Mesenchymal stem cell (in vitro differentiated cells and primary cell): ENCODE results near the gene BAHCC1.

Experiments used
- DNase-seq: peaks from one replicate; pipeline ENCODE4 v3.0.0-alpha.2; 2013
- H2AFZ ChIP-seq: one replicate; pipeline ENCODE4 v1.6.1; 2013; ENCODE audit warnings: low read depth, mild to moderate bottlenecking, control low read depth, inconsistent platforms, low read length, moderate library complexity
- H2AK5ac ChIP-seq: 2 replicates; pipeline ENCODE4 v1.6.1; 2013; ENCODE audit warnings: low read length, moderate library complexity, mild to moderate bottlenecking, inconsistent platforms; ENCODE audit not compliant: severe bottlenecking
- H2BK120ac ChIP-seq: one replicate; pipeline ENCODE4 v1.6.1; 2013; ENCODE audit warnings: low read depth, mild to moderate bottlenecking, inconsistent platforms, low read length, moderate library complexity
- H2BK12ac ChIP-seq, 2 experiments: one replicate each; pipeline ENCODE4 v1.6.1; 2013; ENCODE audit warnings: inconsistent platforms in 2 of 2, low read length in 2 of 2, mild to moderate bottlenecking in 2 of 2, moderate library complexity in 2 of 2, control low read depth in 1 of 2
- H2BK15ac ChIP-seq: one replicate; pipeline ENCODE4 v1.6.1; 2013; ENCODE audit warnings: mild to moderate bottlenecking, low read depth, inconsistent platforms; ENCODE audit not compliant: poor library complexity, severe bottlenecking
- H2BK5ac ChIP-seq: 2 replicates; pipeline ENCODE4 v1.6.1; 2013; ENCODE audit warnings: low read depth, mild to moderate bottlenecking, low read length, control low read depth, inconsistent platforms; ENCODE audit not compliant: poor library complexity, severe bottlenecking
- H3K14ac ChIP-seq, 2 experiments: one replicate each; pipeline ENCODE4 v1.6.1; 2013; ENCODE audit warnings: inconsistent platforms in 2 of 2, low read length in 2 of 2, control low read depth in 1 of 2, mild to moderate bottlenecking in 1 of 2, moderate library complexity in 1 of 2
- H3K18ac ChIP-seq, 2 experiments: one replicate each; pipeline ENCODE4 v1.6.1; 2013; ENCODE audit warnings: inconsistent platforms in 2 of 2, low read length in 2 of 2, control low read depth in 1 of 2, low read depth in 1 of 2, mild to moderate bottlenecking in 1 of 2
- H3K23ac ChIP-seq, 2 experiments: one replicate each; pipeline ENCODE4 v1.6.1; 2013; ENCODE audit warnings: inconsistent platforms in 2 of 2, low read length in 2 of 2, mild to moderate bottlenecking in 2 of 2, moderate library complexity in 2 of 2, control low read depth in 1 of 2
- H3K27ac ChIP-seq: 2 replicates; pipeline ENCODE4 v1.5.1; 2013; ENCODE audit warnings: mild to moderate bottlenecking, moderate library complexity, low read length, control low read depth, inconsistent platforms; ENCODE audit not compliant: poor library complexity, severe bottlenecking
- H3K27me3 ChIP-seq, 2 experiments: 2 replicates each; pipeline versions ENCODE4 v1.6.1 to v1.7.0; 2013; ENCODE audit warnings: low read length in 2 of 2, mild to moderate bottlenecking in 2 of 2, moderate library complexity in 2 of 2, control low read depth in 1 of 2, inconsistent platforms in 1 of 2; ENCODE audit not compliant: control insufficient read depth in 1 of 2, insufficient read depth in 1 of 2
- H3K36me3 ChIP-seq, 2 experiments: 2 replicates each; pipeline versions ENCODE4 v1.6.1 to v1.7.0; 2013; ENCODE audit warnings: low read length in 2 of 2, control low read depth in 1 of 2, inconsistent platforms in 1 of 2, low read depth in 1 of 2, mild to moderate bottlenecking in 1 of 2; ENCODE audit not compliant: insufficient read depth in 2 of 2, control insufficient read depth in 1 of 2
- H3K4ac ChIP-seq, 2 experiments: one replicate each; pipeline ENCODE4 v1.6.1; 2013; ENCODE audit warnings: inconsistent platforms in 2 of 2, low read length in 2 of 2, mild to moderate bottlenecking in 2 of 2, moderate library complexity in 2 of 2, control low read depth in 1 of 2, low read depth in 1 of 2
- H3K4me1 ChIP-seq: 2 replicates; pipeline ENCODE4 v1.6.1; 2013; ENCODE audit warnings: low read depth, low read length, control low read depth; ENCODE audit not compliant: control insufficient read depth, insufficient read depth
- H3K4me2 ChIP-seq: 2 replicates; pipeline ENCODE4 v1.6.1; 2013; ENCODE audit warnings: low read length, mild to moderate bottlenecking, inconsistent platforms; ENCODE audit not compliant: poor library complexity, severe bottlenecking
- H3K4me3 ChIP-seq, 2 experiments: 2 replicates each; pipeline versions ENCODE4 v1.5.1 to v1.7.0; 2013; ENCODE audit warnings: low read length in 2 of 2, mild to moderate bottlenecking in 2 of 2, control low read depth in 1 of 2, low read depth in 1 of 2; ENCODE audit not compliant: insufficient read depth in 1 of 2
- H3K79me1 ChIP-seq: replicated peaks from 2 replicates; pipeline ENCODE4 v1.6.1; 2013; ENCODE audit warnings: mild to moderate bottlenecking, control low read depth, low read length, inconsistent platforms; ENCODE audit not compliant: poor library complexity, severe bottlenecking
- H3K9ac ChIP-seq: 2 replicates; pipeline ENCODE4 v1.7.0; 2013; ENCODE audit warnings: mild to moderate bottlenecking, low read length, moderate library complexity
- H3K9me3 ChIP-seq: 2 replicates; pipeline ENCODE4 v1.7.0; 2013; ENCODE audit warnings: mild to moderate bottlenecking, low read length; ENCODE audit not compliant: control insufficient read depth
- H4K8ac ChIP-seq: one replicate; pipeline ENCODE4 v1.6.1; 2013; ENCODE audit warnings: inconsistent platforms, mild to moderate bottlenecking, low read length, moderate library complexity
- H4K91ac ChIP-seq: one replicate; pipeline ENCODE4 v1.6.1; 2013; ENCODE audit warnings: mild to moderate bottlenecking, low read length, inconsistent platforms
- WGBS: methylation state at CpG from one replicate; pipeline ENCODE4 v1.1.7; 2013; ENCODE audit warnings: mixed read lengths; 5-methylcytosine and 5-hydroxymethylcytosine counted together

BAHCC1 gene

GRCh38 chr17:81403671-81404534, 8.6 kb downstream of the BAHCC1 start:
- Histone ChIP-seq H4K91ac (peak overlapping the region; percentile 65), H2BK5ac (no peak overlapping the region), H3K9me3 (no peaks in the 10 kb centered on the region), H3K27me3 (no peaks in the 10 kb centered on the region), H3K14ac (no peak overlapping the region), H4K8ac (peak overlapping the region; percentile 83), H3K9ac (peak overlapping the region; percentile 94), H3K4me2 (no peak overlapping the region), H2BK12ac (peak overlapping the region; percentile 79 to 82), H2AFZ (no peak overlapping the region), H3K4me3 (peak overlapping the region in 1 of 2 experiments; percentile 72), H2AK5ac (peak overlapping the region; percentile 10), H3K18ac (peak overlapping the region; percentile 58 to 79), H3K27ac (no peak overlapping the region), H3K79me1 (peaks cover 33% of the 10 kb centered on the region), H3K23ac (no peak overlapping the region), H3K4me1 (peaks cover 66% of the 10 kb centered on the region), H2BK120ac (no peak overlapping the region), H3K4ac (peak overlapping the region; percentile 15 to 81), H3K36me3 (peaks cover 0 to 12% of the 10 kb centered on the region in 2 experiments), H2BK15ac (no peak overlapping the region)
- 83% methylated on average over 32 of the region's 39 CpGs for WGBS
- peak; percentile 51 for DNase-seq

DNA sequence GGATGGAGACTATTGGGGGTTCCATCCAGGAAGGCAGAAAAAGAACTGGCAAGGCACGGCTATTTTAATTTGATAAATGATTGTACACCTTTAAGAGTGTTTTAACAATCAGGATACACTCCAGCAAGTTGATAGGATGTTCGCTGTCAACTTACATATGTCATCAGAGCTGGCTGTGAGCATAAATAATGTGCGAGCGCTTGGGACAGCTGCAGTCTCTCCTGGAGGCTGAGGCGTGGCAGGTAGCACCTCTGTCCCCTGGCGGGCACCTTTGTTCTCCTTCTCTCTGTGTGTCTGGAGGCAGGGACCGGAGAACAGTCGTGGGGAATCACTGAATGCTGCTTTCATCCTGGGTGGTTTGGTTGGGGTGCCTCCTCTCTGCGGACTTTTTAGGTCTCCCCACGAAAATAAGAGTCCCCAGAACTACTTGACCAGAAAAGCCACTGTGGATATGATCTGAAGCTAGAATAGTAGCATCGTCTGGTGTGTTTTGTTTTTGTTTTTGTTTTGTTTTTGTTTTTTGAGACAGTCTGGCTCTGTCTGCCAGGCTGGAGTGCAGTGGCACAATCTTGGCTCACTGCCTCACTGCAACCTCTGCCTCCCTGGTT, 9.4 kb downstream of the BAHCC1 start:
- no peaks in the 10 kb centered on the region for H3K27me3 ChIP-seq
- H2BK12ac ChIP-seq: peak overlapping the region; percentile 82
- peak overlapping the region; percentile 14 to 86 for H3K18ac ChIP-seq
- peak overlapping the region; percentile 4 for H2BK120ac ChIP-seq
- peak overlapping the region; percentile 83 for H4K8ac ChIP-seq
- no peak overlapping the region for H2AFZ ChIP-seq
- H3K9ac ChIP-seq: peak overlapping the region; percentile 94
- H3K14ac ChIP-seq: no peak overlapping the region
- DNase-seq: no peak
- peaks cover 71% of the 10 kb centered on the region for H3K4me1 ChIP-seq
- H2BK15ac ChIP-seq: peak overlapping the region; percentile 66
- WGBS: 52% methylated on average over 10 of the region's 11 CpGs
- no peak overlapping the region for H2BK5ac ChIP-seq
- H3K4me3 ChIP-seq: peak overlapping the region in 1 of 2 experiments; percentile 72
- H3K36me3 ChIP-seq: peaks cover 0 to 15% of the 10 kb centered on the region in 2 experiments
- H4K91ac ChIP-seq: peak overlapping the region; percentile 65
- no peak overlapping the region for H3K27ac ChIP-seq
- H3K23ac ChIP-seq: no peak overlapping the region
- peak overlapping the region in 1 of 2 experiments; percentile 76 for H3K4ac ChIP-seq
- H2AK5ac ChIP-seq: peak overlapping the region; percentile 4
- no peak overlapping the region for H3K4me2 ChIP-seq
- H3K9me3 ChIP-seq: no peaks in the 10 kb centered on the region
- peaks cover 39% of the 10 kb centered on the region for H3K79me1 ChIP-seq

- DNase-seq: peak; percentile 94
- H3K27me3 ChIP-seq: no peaks in the 10 kb centered on the region
- no peak overlapping the region for H2BK5ac ChIP-seq
- H3K9me3 ChIP-seq: no peaks in the 10 kb centered on the region
- peak overlapping the region; percentile 98 for H4K91ac ChIP-seq
- peak overlapping the region; percentile 46 for H3K4me2 ChIP-seq
- WGBS: 25% methylated on average over 7 of the region's 7 CpGs
- H3K4ac ChIP-seq: peak overlapping the region; percentile 90 to 98
- peaks cover 75% of the 10 kb centered on the region for H3K4me1 ChIP-seq
- no peak overlapping the region for H3K27ac ChIP-seq
- peak overlapping the region; percentile 72 for H2AK5ac ChIP-seq
- peak overlapping the region in 1 of 2 experiments; percentile 97 for H3K14ac ChIP-seq
- H2BK120ac ChIP-seq: peak overlapping the region; percentile 91
- H2BK12ac ChIP-seq: peak overlapping the region; percentile 87 to 97
- peak overlapping the region in 1 of 2 experiments; percentile 29 for H3K4me3 ChIP-seq
- peak overlapping the region; percentile 96 for H4K8ac ChIP-seq
- no peak overlapping the region for H3K23ac ChIP-seq
- peak overlapping the region; percentile 81 to 96 for H3K18ac ChIP-seq
- H2BK15ac ChIP-seq: peak overlapping the region; percentile 79
- peaks cover 0 to 23% of the 10 kb centered on the region in 2 experiments for H3K36me3 ChIP-seq
- H3K9ac ChIP-seq: peak overlapping the region; percentile 94
- H3K79me1 ChIP-seq: peaks cover 46% of the 10 kb centered on the region
- H2AFZ ChIP-seq: no peak overlapping the region
Measured at GRCh38 chr17:81405411-81405872, 10.2 kb downstream of the BAHCC1 start.
